IgD-negative memory B cell (primary cell): ENCODE measurements around the gene ZNF182. TPM values are rescaled to one million over a fixed set of nuclear protein-coding genes. Genes with fewer than 3 reads are reported as not detected.
"Not testable (repeated sequence)": the region's sequence is repeated elsewhere in the genome, so short reads cannot be mapped to it uniquely, and the experiment has no call there.

Experiments
- H3K27ac Mint-ChIP-seq, 3 donors: one replicate each; pipeline ENCODE4 v1.8.0; 2020 to 2022; ENCODE audit warnings: mild to moderate bottlenecking in 3 of 3, mixed read lengths in 3 of 3, moderate library complexity in 1 of 3
- H3K27me3 Mint-ChIP-seq: one replicate; pipeline ENCODE4 v1.8.0; 2021; ENCODE audit warnings: mixed read lengths
- H3K36me3 Mint-ChIP-seq: one replicate; pipeline ENCODE4 v1.8.0; 2020; ENCODE audit warnings: mild to moderate bottlenecking, mixed read lengths
- H3K4me1 Mint-ChIP-seq, 3 donors: one replicate each; pipeline ENCODE4 v1.8.0; 2020 to 2022; ENCODE audit warnings: mixed read lengths in 3 of 3, mild to moderate bottlenecking in 1 of 3
- H3K4me3 Mint-ChIP-seq, 4 donors: one replicate each; pipeline ENCODE4 v1.8.0; 2020 to 2022; ENCODE audit warnings: mild to moderate bottlenecking in 4 of 4, mixed read lengths in 4 of 4, moderate library complexity in 3 of 4
- H3K9me3 Mint-ChIP-seq, 3 donors: one replicate each; pipeline ENCODE4 v1.8.0; 2020 to 2021; ENCODE audit warnings: mixed read lengths in 3 of 3, mild to moderate bottlenecking in 1 of 3
- polyA plus RNA-seq: library from polyadenylated mRNA; unstranded; fragments of 300-500 nt; fragmentation: Illumina TruSeq; gene quantifications from one replicate; pipeline ENCODE4 v1.2.3, GENCODE V29; 2021

The ZNF182 gene
- polyA plus RNA-seq, 1 donor from 2014 or later: 6.2 TPM

DNA sequence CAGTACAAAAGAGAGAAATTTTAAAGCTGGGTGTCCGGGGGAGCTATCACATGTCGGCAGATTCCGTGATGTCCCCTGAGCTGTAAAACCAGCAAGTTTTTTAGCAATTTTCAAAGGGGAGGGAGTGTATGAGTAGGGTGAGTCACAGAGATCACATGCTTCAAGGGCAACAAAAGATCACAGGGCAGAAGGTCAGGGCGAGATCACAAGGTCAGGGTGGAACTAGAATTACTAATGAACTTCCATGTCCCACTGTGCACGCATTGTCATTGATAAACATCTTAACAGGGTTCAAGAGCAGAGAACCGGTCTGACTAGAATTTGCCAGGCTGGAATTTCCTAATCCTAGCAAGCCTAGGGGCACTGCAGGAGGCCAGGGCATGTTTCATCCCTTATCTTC is 42.0 kb downstream of the ZNF182 start:
- not testable (repeated sequence) for H3K27me3 Mint-ChIP-seq, H3K27ac Mint-ChIP-seq, H3K36me3 Mint-ChIP-seq, H3K4me3 Mint-ChIP-seq
- peaks cover 0 to 14% (median 2%) of the 10 kb centered on the region in 3 donors for H3K9me3 Mint-ChIP-seq
- peaks cover 0 to 13% (median 0%) of the 10 kb centered on the region in 3 donors for H3K4me1 Mint-ChIP-seq

DNA sequence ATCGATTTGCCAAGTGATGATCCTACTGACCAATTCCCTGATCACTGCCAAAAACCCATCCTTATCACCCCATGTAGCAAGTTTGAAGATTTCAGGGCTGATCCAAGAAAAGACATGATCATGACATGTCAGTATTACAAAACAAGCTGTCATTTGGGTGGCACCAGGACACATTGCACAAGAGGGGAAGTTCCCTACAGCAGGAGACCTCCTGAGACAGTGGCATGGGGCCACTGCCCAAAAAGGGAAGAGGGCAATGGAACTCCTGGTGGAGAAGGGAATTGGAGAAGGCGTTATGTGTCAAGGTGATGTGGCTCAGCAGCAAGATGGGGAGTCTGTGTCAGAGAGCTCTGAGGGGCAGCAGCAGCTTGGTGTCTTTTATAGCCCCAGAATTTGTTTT is 43.4 kb downstream of the ZNF182 start:
- Mint-ChIP-seq H3K4me1 (peaks cover 0 to 13% (median 0%) of the 10 kb centered on the region in 3 donors), H3K27ac (no peak overlapping the region), H3K9me3 (peaks cover 0 to 14% (median 2%) of the 10 kb centered on the region in 3 donors), H3K36me3 (peaks cover 3% of the 10 kb centered on the region), H3K27me3 (no peaks in the 10 kb centered on the region), H3K4me3 (peak overlapping the region in 1 of 4 donors; percentile 28)

- Mint-ChIP-seq H3K27ac (no peak overlapping the region), H3K4me3 (no peak overlapping the region), H3K36me3 (no peaks in the 10 kb centered on the region), H3K4me1 (peaks cover 0 to 13% (median 0%) of the 10 kb centered on the region in 3 donors), H3K9me3 (peaks cover 0 to 5% (median 2%) of the 10 kb centered on the region in 3 donors), H3K27me3 (no peaks in the 10 kb centered on the region)
Observed at GRCh38 chrX:47958761-47959342, 44.9 kb downstream of the ZNF182 start.

DNA sequence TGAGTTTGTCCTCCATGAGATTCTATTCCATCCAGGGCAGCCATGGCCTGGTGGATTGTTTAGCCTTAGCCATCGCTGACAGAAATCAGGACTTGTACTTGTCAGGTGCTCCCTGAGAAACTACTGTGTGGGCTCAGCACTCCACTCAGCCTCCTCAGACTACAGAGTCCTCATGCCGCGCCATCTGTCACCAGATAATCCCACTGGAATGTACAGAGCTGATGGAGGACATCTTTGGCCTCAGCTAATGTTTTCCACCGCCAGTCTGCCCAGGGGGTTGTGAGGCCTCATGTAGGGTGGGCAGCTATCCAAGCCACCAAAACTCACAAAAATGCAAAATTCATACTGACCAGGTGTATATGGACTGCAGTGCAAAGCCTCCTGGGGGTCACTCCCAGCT is 45.6 kb downstream of the ZNF182 start:
- H3K4me3 Mint-ChIP-seq, H3K27ac Mint-ChIP-seq, H3K9me3 Mint-ChIP-seq, H3K27me3 Mint-ChIP-seq, H3K36me3 Mint-ChIP-seq: not testable (repeated sequence)
- H3K4me1 Mint-ChIP-seq: peaks cover 0 to 13% (median 0%) of the 10 kb centered on the region in 3 donors

- no peaks in the 10 kb centered on the region for H3K27me3 Mint-ChIP-seq
- H3K4me1 Mint-ChIP-seq: peaks cover 0 to 11% (median 0%) of the 10 kb centered on the region in 3 donors
- H3K27ac Mint-ChIP-seq: no peak overlapping the region
- no peaks in the 10 kb centered on the region for H3K36me3 Mint-ChIP-seq
- H3K4me3 Mint-ChIP-seq: no peak overlapping the region
- H3K9me3 Mint-ChIP-seq: peaks cover 0 to 9% (median 6%) of the 10 kb centered on the region in 3 donors
Observed at GRCh38 chrX:47956016-47956415, 47.8 kb downstream of the ZNF182 start.

DNA sequence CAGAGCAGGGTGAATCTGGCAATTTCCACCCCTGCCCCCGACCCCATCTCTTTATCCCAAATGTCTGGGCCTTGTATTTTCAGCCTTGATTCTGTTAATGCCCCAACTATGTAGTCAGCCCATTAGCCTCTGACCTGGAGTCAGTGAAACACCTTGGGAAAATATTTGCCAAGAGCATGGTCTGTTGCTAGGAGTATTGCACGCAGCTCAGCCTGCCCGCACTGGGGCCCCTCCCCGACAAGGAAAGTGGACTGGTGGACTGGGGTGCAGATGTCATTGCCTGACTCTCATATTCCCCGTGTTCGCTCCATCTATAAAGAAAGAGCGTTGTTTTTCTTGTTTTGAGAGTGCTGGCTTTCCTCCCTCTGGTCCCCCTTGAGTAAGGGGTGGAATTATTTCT is 48.5 kb downstream of the ZNF182 start:
- not testable (repeated sequence) for H3K4me3 Mint-ChIP-seq, H3K36me3 Mint-ChIP-seq, H3K27me3 Mint-ChIP-seq, H3K4me1 Mint-ChIP-seq
- H3K9me3 Mint-ChIP-seq: peaks cover 0 to 16% (median 6%) of the 10 kb centered on the region in 3 donors
- peak overlapping the region in 1 of 3 donors; percentile 73 for H3K27ac Mint-ChIP-seq

- peaks cover 4% of the 10 kb centered on the region for H3K36me3 Mint-ChIP-seq
Observed at GRCh38 chrX:47941423-47941822, 62.4 kb downstream of the ZNF182 start.

GRCh38 chrX:47940448-47940847 is 63.3 kb downstream of the ZNF182 start:
- Mint-ChIP-seq H3K4me1 (peaks cover 3 to 10% (median 8%) of the 10 kb centered on the region in 3 donors), H3K36me3 (peaks cover 4% of the 10 kb centered on the region), H3K27me3 (peaks cover 3% of the 10 kb centered on the region), H3K4me3 (no peak overlapping the region), H3K9me3 (no peaks in the 10 kb centered on the region), H3K27ac (no peak overlapping the region)

More at GRCh38 chrX:47941423-47941822, 62.4 kb downstream of the ZNF182 start:
- Mint-ChIP-seq H3K4me1 (peaks cover under 1 to 7% (median 5%) of the 10 kb centered on the region in 3 donors), H3K27ac (no peak overlapping the region), H3K4me3 (no peak overlapping the region), H3K27me3 (peaks cover 3% of the 10 kb centered on the region), H3K9me3 (no peaks in the 10 kb centered on the region)

- Mint-ChIP-seq H3K27ac (no peak overlapping the region), H3K36me3 (no peaks in the 10 kb centered on the region), H3K4me3 (peak overlapping the region; percentile 62 to 92 (median 76)), H3K27me3 (peaks cover 2% of the 10 kb centered on the region), H3K4me1 (peaks cover 3 to 10% (median 8%) of the 10 kb centered on the region in 3 donors), H3K9me3 (no peaks in the 10 kb centered on the region)
Observed at GRCh38 chrX:47936940-47937317, 66.9 kb downstream of the ZNF182 start.

DNA sequence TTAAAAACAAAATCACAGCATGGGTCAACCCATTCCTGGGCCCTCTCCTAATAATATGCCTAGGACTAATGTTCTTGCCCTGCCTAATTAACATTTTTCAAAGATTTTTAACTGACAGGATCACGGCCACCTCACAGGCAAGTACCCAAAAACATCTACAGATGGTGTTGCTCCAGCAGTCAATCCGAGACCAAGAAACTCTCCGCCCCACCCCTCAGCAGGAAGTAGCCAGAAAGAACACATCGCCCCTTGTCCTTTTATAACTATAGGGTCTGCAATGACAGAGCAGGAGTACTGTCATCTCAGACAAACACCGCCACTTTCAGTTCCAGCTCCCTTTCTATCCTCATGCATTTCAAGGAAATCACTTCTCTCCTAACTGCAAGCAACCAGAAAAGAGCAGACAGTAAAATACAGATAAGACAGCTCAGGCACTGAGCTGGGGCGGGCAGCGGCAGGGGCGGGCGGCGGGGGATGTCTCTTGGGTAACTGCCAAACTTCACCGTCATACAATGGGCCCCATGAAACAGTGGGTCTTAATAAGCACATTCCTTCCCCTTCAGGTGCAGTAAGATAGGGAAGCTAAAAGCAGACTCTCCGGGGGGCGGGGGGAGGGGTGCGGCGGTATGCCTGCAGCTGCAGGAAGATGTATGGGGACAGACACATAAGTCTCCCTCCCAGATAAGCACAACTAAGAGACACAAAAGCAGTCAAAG is 67.4 kb downstream of the ZNF182 start:
- H3K36me3 Mint-ChIP-seq: no peaks in the 10 kb centered on the region
- peaks cover 3 to 10% (median 8%) of the 10 kb centered on the region in 3 donors for H3K4me1 Mint-ChIP-seq
- peak overlapping the region; percentile 62 to 92 (median 76) for H3K4me3 Mint-ChIP-seq
- H3K9me3 Mint-ChIP-seq: no peaks in the 10 kb centered on the region
- peaks cover 2% of the 10 kb centered on the region for H3K27me3 Mint-ChIP-seq
- H3K27ac Mint-ChIP-seq: no peak overlapping the region

- peaks cover 2% of the 10 kb centered on the region for H3K27me3 Mint-ChIP-seq
Observed at GRCh38 chrX:47933946-47934345, 69.8 kb downstream of the ZNF182 start.

DNA sequence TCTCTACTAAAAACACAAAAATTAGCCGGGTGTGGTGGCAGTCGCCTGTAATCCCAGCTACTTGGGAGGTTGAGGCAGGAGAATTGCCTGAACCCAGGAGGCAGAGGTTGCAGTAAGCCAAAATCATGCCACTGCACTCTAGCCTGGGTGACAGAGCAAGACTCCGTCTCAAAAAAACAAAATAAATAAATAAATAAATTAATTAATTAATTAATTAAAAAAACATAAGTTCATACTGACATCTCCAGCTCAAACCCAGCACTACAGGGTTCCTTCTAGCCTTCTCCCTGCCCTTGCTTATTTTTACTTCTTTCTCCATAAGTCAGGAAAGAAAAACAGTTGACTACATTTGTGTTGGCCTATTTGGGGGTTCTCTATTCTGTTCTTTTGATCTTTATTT is 71.8 kb downstream of the ZNF182 start:
- H3K27ac Mint-ChIP-seq, H3K36me3 Mint-ChIP-seq, H3K4me3 Mint-ChIP-seq, H3K9me3 Mint-ChIP-seq, H3K27me3 Mint-ChIP-seq: not testable (repeated sequence)
- H3K4me1 Mint-ChIP-seq: peaks cover 5 to 19% (median 7%) of the 10 kb centered on the region in 3 donors

More at GRCh38 chrX:47933946-47934345, 69.8 kb downstream of the ZNF182 start:
- H3K27ac Mint-ChIP-seq: no peak overlapping the region
- H3K4me3 Mint-ChIP-seq: no peak overlapping the region
- H3K9me3 Mint-ChIP-seq: no peaks in the 10 kb centered on the region
- peaks cover 3 to 10% (median 8%) of the 10 kb centered on the region in 3 donors for H3K4me1 Mint-ChIP-seq
- no peaks in the 10 kb centered on the region for H3K36me3 Mint-ChIP-seq

- Mint-ChIP-seq H3K27ac (no peak overlapping the region), H3K4me3 (no peak overlapping the region), H3K27me3 (no peaks in the 10 kb centered on the region), H3K36me3 (peaks cover 1% of the 10 kb centered on the region), H3K4me1 (peaks cover 0 to 10% (median 2%) of the 10 kb centered on the region in 3 donors), H3K9me3 (peaks cover 0 to 2% (median 0%) of the 10 kb centered on the region in 3 donors)
Observed at GRCh38 chrX:47927212-47927611, 76.6 kb downstream of the ZNF182 start.
